MCF 10A (cell line): Measurements from ENCODE around the gene PKP4. TPM values are rescaled to one million over a fixed set of nuclear protein-coding genes. Genes with fewer than 3 reads are reported as not detected.

ENCODE experiments used
- BruUV-seq: library from RNA; stranded (reverse); fragments of 400-500 nt; replicated peaks from 2 replicates; lab custom pipeline; 2021; lab: Mats Ljungman, UMichigan
- CTCF ChIA-PET: fragments of 300-600 bp; sonication (Branson Sonifier 250); formaldehyde crosslinking; extraction: SDS; loops from one replicate; lab custom pipeline; 2021; ENCODE audit warnings: antibody characterized with exemption, inconsistent platforms; lab: Yijun Ruan, JAX
- POLR2A ChIA-PET: fragments of 300-600, 350-650 bp; sonication (Branson Sonifier 250); formaldehyde crosslinking; extraction: SDS; loops from one replicate; lab custom pipeline; 2020; ENCODE audit warnings: antibody characterized with exemption, inconsistent platforms; lab: Yijun Ruan, JAX
- DNase-seq: peaks from one replicate; pipeline ENCODE4 v3.0.0-alpha.2; 2018; ENCODE audit not compliant: unreplicated experiment
- H3K27ac Mint-ChIP-seq: one replicate; pipeline ENCODE4 v1.8.0; 2022; ENCODE audit warnings: mild to moderate bottlenecking, low read depth, mixed read lengths; ENCODE audit not compliant: unreplicated experiment
- H3K27me3 Mint-ChIP-seq: one replicate; pipeline ENCODE4 v1.8.0; 2022; ENCODE audit warnings: mixed read lengths; ENCODE audit not compliant: insufficient read depth, unreplicated experiment
- H3K36me3 Mint-ChIP-seq: one replicate; pipeline ENCODE4 v1.8.0; 2022; ENCODE audit warnings: mild to moderate bottlenecking, moderate library complexity, mixed read lengths; ENCODE audit not compliant: insufficient read depth, unreplicated experiment
- H3K4me1 Mint-ChIP-seq: one replicate; pipeline ENCODE4 v1.8.0; 2022; ENCODE audit warnings: mixed read lengths; ENCODE audit not compliant: insufficient read depth, unreplicated experiment
- H3K4me3 Mint-ChIP-seq: one replicate; pipeline ENCODE4 v1.8.0; 2022; ENCODE audit warnings: mild to moderate bottlenecking, moderate library complexity, mixed read lengths; ENCODE audit not compliant: unreplicated experiment
- H3K9me3 Mint-ChIP-seq: one replicate; pipeline ENCODE4 v1.8.0; 2022; ENCODE audit warnings: mixed read lengths; ENCODE audit not compliant: unreplicated experiment
- CTCF ChIP-seq: fragments of 200-600 bp; IDR thresholded peaks from one replicate; pipeline ENCODE4 v1.8.0; 2022; ENCODE audit warnings: antibody characterized with exemption, mild to moderate bottlenecking; ENCODE audit not compliant: unreplicated experiment
- intact Hi-C: fragments of 100-400 bp; cut with micrococcal nuclease; formaldehyde crosslinking; loops from 2 replicates; pipeline ENCODE4 v1.14.1; 2022
- total RNA-seq: library from RNA; stranded (reverse); gene quantifications from 2 replicates; pipeline ENCODE4 v1.2.3, GENCODE V29; 2022

PKP4 gene
- total RNA-seq, 1 experiment from 2014 or later = 63.7 TPM

GRCh38 chr2:158554996-158555395, 98.2 kb downstream of the PKP4 start:
- no peaks in the 10 kb centered on the region for H3K27me3 Mint-ChIP-seq
- POLR2A ChIA-PET = interaction anchor here (1.1 to 1.3 kb wide), 2 partner anchors 10 to 15 kb away, joined by 3 to 4 read pairs; no protein-coding TSS in a partner anchor
- TF ChIP-seq CTCF = no peak
- CTCF ChIA-PET = interaction anchor here (0.6 to 1.3 kb wide), 2 partner anchors 91 to 194 kb away, joined by 3 read pairs; no protein-coding TSS in a partner anchor
- no peaks in the 10 kb centered on the region for H3K4me1 Mint-ChIP-seq
- H3K4me3 Mint-ChIP-seq = no peak overlapping the region
- BruUV-seq = no TSS peak
- H3K36me3 Mint-ChIP-seq = no peaks in the 10 kb centered on the region
- intact Hi-C loops = no loop called here
- DNase-seq = no peak
- no peak overlapping the region for H3K27ac Mint-ChIP-seq
- no peaks in the 10 kb centered on the region for H3K9me3 Mint-ChIP-seq

- Mint-ChIP-seq H3K27ac (no peak overlapping the region), H3K36me3 (no peaks in the 10 kb centered on the region), H3K27me3 (no peaks in the 10 kb centered on the region), H3K4me3 (no peak overlapping the region), H3K9me3 (no peaks in the 10 kb centered on the region), H3K4me1 (no peaks in the 10 kb centered on the region)
- CTCF ChIA-PET = interaction anchor here (1.0 kb wide), 2 partner anchors 18 to 46 kb away, joined by 6 to 7 read pairs; no protein-coding TSS in a partner anchor
- DNase-seq = no peak
- intact Hi-C loops = no loop called here
- TF ChIP-seq CTCF = no peak
- BruUV-seq = no TSS peak
- POLR2A ChIA-PET = interaction anchor here (1.1 kb wide), 1 partner anchor 27 kb away, joined by 3 read pairs; no protein-coding TSS in a partner anchor
Observed at GRCh38 chr2:158556124-158556523, 99.4 kb downstream of the PKP4 start.

GRCh38 chr2:158557752-158558151, 101.0 kb downstream of the PKP4 start:
- Mint-ChIP-seq H3K27me3 (no peaks in the 10 kb centered on the region), H3K36me3 (no peaks in the 10 kb centered on the region), H3K27ac (no peak overlapping the region), H3K4me3 (no peak overlapping the region), H3K9me3 (no peaks in the 10 kb centered on the region), H3K4me1 (no peaks in the 10 kb centered on the region)
- ChIA-PET CTCF (no interaction called here), POLR2A (no interaction called here)
- no peak for DNase-seq
- BruUV-seq = no TSS peak
- no peak for TF ChIP-seq CTCF
- intact Hi-C loops = no loop called here

- no peak overlapping the region for H3K27ac Mint-ChIP-seq
- intact Hi-C loops = no loop called here
- H3K4me1 Mint-ChIP-seq = no peaks in the 10 kb centered on the region
- no peaks in the 10 kb centered on the region for H3K9me3 Mint-ChIP-seq
- TF ChIP-seq CTCF = no peak
- no peak overlapping the region for H3K4me3 Mint-ChIP-seq
- no TSS peak for BruUV-seq
- ChIA-PET POLR2A (no interaction called here), CTCF (interaction anchor here (0.7 kb wide), 1 partner anchor 101 kb away, joined by 4 read pairs; no protein-coding TSS in a partner anchor)
- no peaks in the 10 kb centered on the region for H3K36me3 Mint-ChIP-seq
- H3K27me3 Mint-ChIP-seq = no peaks in the 10 kb centered on the region
- DNase-seq = no peak
Observed at GRCh38 chr2:158559252-158559651, 102.5 kb downstream of the PKP4 start.
